Neural cell (in vitro differentiated cells): Measurements from ENCODE around the gene EML4. TPM values are rescaled to one million over a fixed set of nuclear protein-coding genes. Genes with fewer than 3 reads are reported as not detected.

Experiments
- H2AFZ ChIP-seq: fragments of 200-600, 300-800 bp; sonication (generic), shearing (Covaris generic); 2 replicates; pipeline ENCODE4 v1.6.0; 2014; ENCODE audit warnings: low read depth, mild to moderate bottlenecking, antibody characterized with exemption, low read length, moderate library complexity
- H3F3A ChIP-seq: fragments of 200-600 bp; shearing (Covaris generic); 2 replicates; pipeline ENCODE4 v1.6.1; 2016; ENCODE audit warnings: mild to moderate bottlenecking, moderate library complexity, mixed read lengths, antibody characterized with exemption, low read length; ENCODE audit not compliant: insufficient read depth, poor library complexity, severe bottlenecking
- H3K27ac ChIP-seq: fragments of 200-600, 300-800 bp; sonication (generic), shearing (Covaris generic); 2 replicates; pipeline ENCODE4 v1.5.1; 2014; ENCODE audit warnings: mild to moderate bottlenecking, low read length, moderate library complexity
- H3K27me3 ChIP-seq: fragments of 300-800, 200-600 bp; sonication (generic), shearing (Covaris generic); 2 replicates; pipeline ENCODE4 v1.6.0; 2014; ENCODE audit warnings: mild to moderate bottlenecking, low read depth, low read length, moderate library complexity; ENCODE audit not compliant: insufficient read depth
- H3K36me3 ChIP-seq: fragments of 300-800, 200-600 bp; sonication (generic), shearing (Covaris generic); 2 replicates; pipeline ENCODE4 v1.5.1; 2014; ENCODE audit warnings: mild to moderate bottlenecking, antibody characterized with exemption, low read length, moderate library complexity; ENCODE audit not compliant: insufficient read depth
- H3K4me2 ChIP-seq: fragments of 300-800, 200-600 bp; sonication (generic), shearing (Covaris generic); 2 replicates; pipeline ENCODE4 v1.6.0; 2014; ENCODE audit warnings: mild to moderate bottlenecking, low read length
- H3K4me3 ChIP-seq: fragments of 300-800, 200-600 bp; sonication (generic), shearing (Covaris generic); 2 replicates; pipeline ENCODE4 v1.5.1; 2014; ENCODE audit warnings: mild to moderate bottlenecking, low read length, moderate library complexity
- H3K79me2 ChIP-seq: fragments of 200-600 bp; shearing (Covaris generic); replicated peaks from 2 replicates; pipeline ENCODE4 v1.6.0; 2014; ENCODE audit warnings: mild to moderate bottlenecking, low read length, moderate library complexity; ENCODE audit not compliant: insufficient read depth
- H3K9ac ChIP-seq: fragments of 300-800, 200-600 bp; sonication (generic), shearing (Covaris generic); 2 replicates; pipeline ENCODE4 v1.6.1; 2016; ENCODE audit warnings: mild to moderate bottlenecking, low read length, mixed read lengths
- H3K9me2 ChIP-seq: fragments of 200-600 bp; shearing (Covaris generic); 2 replicates; pipeline ENCODE4 v1.6.1; 2016; ENCODE audit warnings: mild to moderate bottlenecking, low read length, mixed read lengths; ENCODE audit not compliant: insufficient read depth
- H3K9me3 ChIP-seq: fragments of 200-600, 300-800 bp; sonication (generic), shearing (Covaris generic); 2 replicates; pipeline ENCODE4 v1.6.1; 2016; ENCODE audit warnings: mild to moderate bottlenecking, mixed run types, low read length, moderate library complexity, mixed read lengths
- H4K20me1 ChIP-seq: fragments of 200-600 bp; shearing (Covaris generic); 2 replicates; pipeline ENCODE4 v1.6.1; 2016; ENCODE audit warnings: mild to moderate bottlenecking, mixed run types; ENCODE audit not compliant: insufficient read depth
- CTCF ChIP-seq: fragments of 450-650 bp; IDR thresholded peaks from 2 replicates; pipeline ENCODE4 v1.5.1; 2014; ENCODE audit warnings: antibody characterized with exemption, mild to moderate bottlenecking, moderate library complexity; ENCODE audit not compliant: poor library complexity, severe bottlenecking
- EP300 ChIP-seq: fragments of 450-650 bp; conservative IDR thresholded peaks from 2 replicates; pipeline ENCODE4 v1.6.1; 2014; ENCODE audit warnings: antibody characterized with exemption, mild to moderate bottlenecking, moderate library complexity; ENCODE audit not compliant: poor library complexity, severe bottlenecking
- EZH2 ChIP-seq: fragments of 200-600, 300-800 bp; shearing (Covaris generic), sonication (generic); IDR thresholded peaks from 2 replicates; pipeline ENCODE4 v1.6.1; 2014; ENCODE audit warnings: antibody characterized with exemption, low read length, borderline replicate concordance, mild to moderate bottlenecking; ENCODE audit not compliant: insufficient read depth, poor library complexity, severe bottlenecking
- MXI1 ChIP-seq: fragments of 450-650 bp; conservative IDR thresholded peaks from 2 replicates; pipeline ENCODE4 v1.6.1; 2014; ENCODE audit warnings: antibody characterized with exemption, mild to moderate bottlenecking; ENCODE audit not compliant: poor library complexity, severe bottlenecking
- POLR2AphosphoS5 ChIP-seq: IDR thresholded peaks from 2 replicates; pipeline ENCODE4 v1.6.1; 2012
- RAD21 ChIP-seq: fragments of 450-650 bp; conservative IDR thresholded peaks from 2 replicates; pipeline ENCODE4 v1.6.1; 2014; ENCODE audit warnings: antibody characterized with exemption, mild to moderate bottlenecking, moderate library complexity
- REST ChIP-seq: IDR thresholded peaks from 2 replicates; pipeline ENCODE4 v1.6.1; 2012; ENCODE audit warnings: borderline replicate concordance
- SMC3 ChIP-seq: fragments of 450-650 bp; conservative IDR thresholded peaks from 2 replicates; pipeline ENCODE4 v1.6.1; 2014; ENCODE audit warnings: antibody characterized with exemption, mild to moderate bottlenecking, moderate library complexity; ENCODE audit not compliant: poor library complexity
- TAF1 ChIP-seq: IDR thresholded peaks from 2 replicates; pipeline ENCODE4 v1.6.1; 2012; ENCODE audit warnings: low read depth
- polyA plus RNA-seq: library from polyadenylated mRNA; depleted of rRNA; stranded (reverse); fragments of >200 nt; gene quantifications from 2 replicates; pipeline ENCODE4 v1.2.3, GENCODE V29; 2014

The EML4 gene
- polyA plus RNA-seq, 1 donor from 2014 or later: 33.9 TPM

- H3K36me3 ChIP-seq: no peaks in the 10 kb centered on the region
- no peaks in the 10 kb centered on the region for H3F3A ChIP-seq
- H2AFZ ChIP-seq: no peak overlapping the region
- no peaks in the 10 kb centered on the region for H3K79me2 ChIP-seq
- no peaks in the 10 kb centered on the region for H4K20me1 ChIP-seq
- H3K4me3 ChIP-seq: no peak overlapping the region
- no peak overlapping the region for H3K27ac ChIP-seq
- H3K9me3 ChIP-seq: no peaks in the 10 kb centered on the region
- TF ChIP-seq RAD21: no peak
- no peak for TF ChIP-seq REST
- TF ChIP-seq POLR2AphosphoS5: no peak
- no peak for TF ChIP-seq SMC3
- TF ChIP-seq TAF1: no peak
- no peak for TF ChIP-seq MXI1
- no peak for TF ChIP-seq EZH2
- TF ChIP-seq CTCF: no peak
- no peak for TF ChIP-seq EP300
- no peak overlapping the region for H3K4me2 ChIP-seq
- H3K9ac ChIP-seq: no peak overlapping the region
- H3K27me3 ChIP-seq: no peaks in the 10 kb centered on the region
- H3K9me2 ChIP-seq: no peaks in the 10 kb centered on the region
Measured at GRCh38 chr2:42195559-42195958, 26.4 kb downstream of the EML4 start.

- no peaks in the 10 kb centered on the region for H3K36me3 ChIP-seq
- no peak overlapping the region for H2AFZ ChIP-seq
- no peaks in the 10 kb centered on the region for H4K20me1 ChIP-seq
- no peaks in the 10 kb centered on the region for H3K27me3 ChIP-seq
- no peak overlapping the region for H3K9ac ChIP-seq
- no peaks in the 10 kb centered on the region for H3K9me2 ChIP-seq
- no peak for TF ChIP-seq CTCF
- no peak for TF ChIP-seq SMC3
- no peak for TF ChIP-seq POLR2AphosphoS5
- no peak for TF ChIP-seq REST
- TF ChIP-seq TAF1: no peak
- no peak for TF ChIP-seq MXI1
- TF ChIP-seq RAD21: no peak
- no peak overlapping the region for H3K4me2 ChIP-seq
- H3K79me2 ChIP-seq: no peaks in the 10 kb centered on the region
- no peaks in the 10 kb centered on the region for H3K9me3 ChIP-seq
- no peak overlapping the region for H3K4me3 ChIP-seq
- H3K27ac ChIP-seq: no peak overlapping the region
- H3F3A ChIP-seq: no peaks in the 10 kb centered on the region
Measured at GRCh38 chr2:42196070-42196402, 26.9 kb downstream of the EML4 start.
